PC-3 (cell line): ENCODE data around the gene DOK5.

Experiments used
- EZH2 ChIP-seq: fragments of 300-600 bp; sonication (generic); IDR thresholded peaks from one replicate; pipeline ENCODE4 v1.6.1; 2017; ENCODE audit warnings: antibody characterized with exemption, mild to moderate bottlenecking, low read length; ENCODE audit not compliant: unreplicated experiment
- TF ChIP-seq, protein P1 (sequence below): fragments of 300-600 bp; sonication (generic); conservative IDR thresholded peaks from 2 replicates; pipeline ENCODE4 v1.5.1; 2017; ENCODE audit warnings: antibody characterized with exemption, low read depth, mild to moderate bottlenecking, low read length

DNA sequence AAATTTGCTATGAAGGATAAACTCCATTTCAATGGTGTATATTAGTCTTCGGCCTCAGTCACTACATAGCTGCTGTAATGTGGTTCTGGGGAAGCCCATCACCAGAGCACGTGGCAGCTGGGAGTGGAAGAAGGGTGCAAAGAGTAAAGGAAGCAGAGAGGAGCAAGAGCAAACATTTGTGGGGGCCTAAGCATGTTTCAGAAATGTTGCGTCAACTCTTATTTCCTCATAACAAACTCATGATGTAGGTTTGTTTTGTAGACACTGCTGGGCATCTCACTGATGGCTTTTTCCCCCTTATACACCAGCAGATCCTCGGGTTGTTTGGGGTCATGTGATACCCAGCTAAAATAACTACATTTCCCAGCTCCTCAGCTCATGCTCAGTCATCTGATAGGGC, 37.3 kb downstream of the DOK5 start:
- no peak for TF ChIP-seq EZH2
- TF ChIP-seq, protein P1, sequence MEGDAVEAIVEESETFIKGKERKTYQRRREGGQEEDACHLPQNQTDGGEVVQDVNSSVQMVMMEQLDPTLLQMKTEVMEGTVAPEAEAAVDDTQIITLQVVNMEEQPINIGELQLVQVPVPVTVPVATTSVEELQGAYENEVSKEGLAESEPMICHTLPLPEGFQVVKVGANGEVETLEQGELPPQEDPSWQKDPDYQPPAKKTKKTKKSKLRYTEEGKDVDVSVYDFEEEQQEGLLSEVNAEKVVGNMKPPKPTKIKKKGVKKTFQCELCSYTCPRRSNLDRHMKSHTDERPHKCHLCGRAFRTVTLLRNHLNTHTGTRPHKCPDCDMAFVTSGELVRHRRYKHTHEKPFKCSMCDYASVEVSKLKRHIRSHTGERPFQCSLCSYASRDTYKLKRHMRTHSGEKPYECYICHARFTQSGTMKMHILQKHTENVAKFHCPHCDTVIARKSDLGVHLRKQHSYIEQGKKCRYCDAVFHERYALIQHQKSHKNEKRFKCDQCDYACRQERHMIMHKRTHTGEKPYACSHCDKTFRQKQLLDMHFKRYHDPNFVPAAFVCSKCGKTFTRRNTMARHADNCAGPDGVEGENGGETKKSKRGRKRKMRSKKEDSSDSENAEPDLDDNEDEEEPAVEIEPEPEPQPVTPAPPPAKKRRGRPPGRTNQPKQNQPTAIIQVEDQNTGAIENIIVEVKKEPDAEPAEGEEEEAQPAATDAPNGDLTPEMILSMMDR = no peak
